GM12878 (cell line): Measurements from ENCODE around the gene SLC9A8. TPM values are rescaled to one million over a fixed set of nuclear protein-coding genes. Genes with fewer than 3 reads are reported as not detected.

Source experiments
- ATAC-seq: fragments of 200-7000 bp; cut with Tn5 transposase; 3 replicates; pipeline ENCODE4 v1.9.1; 2020; ENCODE audit warnings: mild to moderate bottlenecking, moderate library complexity
- BruUV-seq: library from RNA; stranded (reverse); fragments of 400-500 nt; replicated peaks from 2 replicates; lab custom pipeline; 2021; lab: Mats Ljungman, UMichigan
- CTCF ChIA-PET: fragments of 300-600 bp; sonication (Branson Sonifier 250); formaldehyde crosslinking; extraction: SDS; loops from one replicate; lab custom pipeline; 2021; ENCODE audit warnings: inconsistent platforms; lab: Yijun Ruan, JAX
- POLR2A ChIA-PET: fragments of 350-600 bp; formaldehyde crosslinking; extraction: SDS; loops from one replicate; lab custom pipeline; 2021; ENCODE audit warnings: inconsistent platforms; lab: Charles Lee
- RAD21 ChIA-PET: fragments of 300-600 bp; sonication (Branson Sonifier 250); formaldehyde crosslinking; loops from one replicate; lab custom pipeline; 2023; ENCODE audit warnings: antibody characterized with exemption; ENCODE audit not compliant: unreplicated experiment; lab: Charles Lee
- SMC1A ChIA-PET: fragments of 300-600 bp; sonication (Branson Sonifier 250); formaldehyde crosslinking; loops from one replicate; lab custom pipeline; 2023; ENCODE audit not compliant: unreplicated experiment, uncharacterized antibody; lab: Charles Lee
- DNase-seq: peaks from one replicate; pipeline ENCODE4 v3.0.0-alpha.2; 2011; ENCODE audit warnings: low read depth, low spot score
- FAIRE-seq: peaks from 3 replicates; lab custom pipeline; 2011; peaks lifted over from hg19 to GRCh38; lab: Jason Lieb, UNC
- H2AFZ ChIP-seq: 2 replicates; pipeline ENCODE4 v1.6.0; 2011; ENCODE audit warnings: low read depth, low read length, control low read depth; ENCODE audit not compliant: control insufficient read depth
- H3K27ac ChIP-seq: 2 replicates; pipeline ENCODE4 v1.5.1; 2011; ENCODE audit warnings: control low read depth; ENCODE audit not compliant: control insufficient read depth, insufficient read depth
- H3K27me3 ChIP-seq, 2 experiments: replicated peaks in 1 of 2; 2 replicates each; pipeline versions ENCODE4 v1.6.0 to v1.6.1; 2011; ENCODE audit warnings: low read length in 1 of 2; ENCODE audit not compliant: control insufficient read depth in 2 of 2, insufficient read depth in 2 of 2
- H3K36me3 ChIP-seq, 2 experiments: 2 replicates each; pipeline ENCODE4 v1.5.1; 2011; ENCODE audit warnings: low read length in 1 of 2; ENCODE audit not compliant: control insufficient read depth in 2 of 2, insufficient read depth in 2 of 2
- H3K4me1 ChIP-seq: 2 replicates; pipeline ENCODE4 v1.6.1; 2011; ENCODE audit warnings: mild to moderate bottlenecking, low read length, moderate library complexity, mixed read lengths; ENCODE audit not compliant: control insufficient read depth, insufficient read depth
- H3K4me2 ChIP-seq: 2 replicates; pipeline ENCODE4 v1.6.0; 2011; ENCODE audit warnings: control low read depth; ENCODE audit not compliant: control insufficient read depth, insufficient read depth
- H3K4me3 ChIP-seq: fragments of 200-600 bp; sonication (generic); 2 replicates; pipeline ENCODE4 v1.5.1; 2016
- H3K79me2 ChIP-seq: 2 replicates; pipeline ENCODE4 v1.6.0; 2011; ENCODE audit warnings: low read length; ENCODE audit not compliant: control insufficient read depth, insufficient read depth
- H3K9ac ChIP-seq: 2 replicates; pipeline ENCODE4 v1.8.0; 2011; ENCODE audit warnings: low read length, control low read depth, mixed read lengths; ENCODE audit not compliant: control insufficient read depth, insufficient read depth
- H3K9me3 ChIP-seq: replicated peaks from 3 replicates; pipeline ENCODE4 v1.5.1; 2011; ENCODE audit warnings: mild to moderate bottlenecking, low read length; ENCODE audit not compliant: control insufficient read depth, insufficient read depth
- H4K20me1 ChIP-seq: 2 replicates; pipeline ENCODE4 v1.6.0; 2011; ENCODE audit not compliant: control insufficient read depth, insufficient read depth
- BRCA1 ChIP-seq: IDR thresholded peaks from 2 replicates; pipeline ENCODE4 v1.6.1; 2011; ENCODE audit warnings: low read depth, low read length, improper control_type of control experiment
- CBX3 ChIP-seq: fragments of 200-600 bp; sonication (generic); IDR thresholded peaks from 2 replicates; pipeline ENCODE4 v1.6.1; 2016; ENCODE audit warnings: low read depth, borderline replicate concordance
- CHD2 ChIP-seq: IDR thresholded peaks from 2 replicates; pipeline ENCODE4 v1.6.1; 2011; ENCODE audit warnings: low read depth, low read length, improper control_type of control experiment, borderline replicate concordance
- HDAC6 ChIP-seq: fragments of 200-600 bp; sonication (generic); IDR thresholded peaks from one replicate; pipeline ENCODE4 v1.8.0; 2017; ENCODE audit warnings: antibody characterized with exemption; ENCODE audit not compliant: unreplicated experiment
- MLLT1 ChIP-seq: fragments of 450-650 bp; IDR thresholded peaks from 2 replicates; pipeline ENCODE4 v1.6.1; 2016; ENCODE audit warnings: mild to moderate bottlenecking
- PKNOX1 ChIP-seq: fragments of 450-650 bp; IDR thresholded peaks from 2 replicates; pipeline ENCODE4 v1.6.1; 2016; ENCODE audit warnings: mild to moderate bottlenecking
- POLR2AphosphoS2 ChIP-seq: IDR thresholded peaks from 2 replicates; pipeline ENCODE4 v1.6.1; 2011; ENCODE audit warnings: low read depth, mild to moderate bottlenecking, low read length, improper control_type of control experiment, moderate library complexity
- SMAD1 ChIP-seq: fragments of 450-650 bp; IDR thresholded peaks from 2 replicates; pipeline ENCODE4 v1.6.1; 2018; ENCODE audit warnings: mild to moderate bottlenecking, low read depth; ENCODE audit not compliant: partially characterized antibody
- ZNF384 ChIP-seq: IDR thresholded peaks from 2 replicates; pipeline ENCODE4 v1.6.1; 2012; ENCODE audit warnings: low read depth, mild to moderate bottlenecking, low read length, improper control_type of control experiment, borderline replicate concordance
- WGBS: methylation state at CpG from one replicate; pipeline ENCODE4 v1.1.6; 2016; ENCODE audit warnings: low lambda C conversion rate; ENCODE audit not compliant: insufficient replicate concordance, insufficient coverage; ENCODE audit errors: missing lambda C conversion rate; 5-methylcytosine and 5-hydroxymethylcytosine counted together
- in situ Hi-C: fragments of 300-500 bp; cut with MboI; formaldehyde crosslinking; loops from 9 replicates; pipeline ENCODE4 v1.14.3; 2018; ENCODE audit warnings: mixed read lengths
- intact Hi-C: fragments of 100-400 bp; cut with micrococcal nuclease; formaldehyde crosslinking; loops from one replicate; pipeline ENCODE4 v1.14.2; 2022; ENCODE audit not compliant: unreplicated experiment
- polyA plus RNA-seq, 11 experiments: library from polyadenylated mRNA; depleted of rRNA in 4 of 11; unstranded in 6 of 11; stranded (reverse) in 5 of 11; fragments of >200 nt; fragmentation: Nextera tagmentation in 4 of 11; fragmentation: Illumina TruSeq in 1 of 11; extraction: Ambion mirVana in 4 of 11; extraction: Trizol in 1 of 11; gene quantifications; 1 replicate in 1 of 11; 2 replicates in 10 of 11; pipeline versions ENCODE4 v1.2.1 to v1.2.3, GENCODE V29; 2011 to 2016; ENCODE audit warnings: inconsistent platforms in 2 of 11, missing spikeins in 2 of 11, low read depth in 1 of 11
- total RNA-seq, 4 experiments: library from RNA; depleted of rRNA in 3 of 4; stranded (reverse); fragments of >200 nt in 3 of 4; fragmentation: Illumina TruSeq in 1 of 4; extraction: Trizol in 1 of 4; gene quantifications; 2 replicates each; pipeline versions ENCODE4 v1.2.1 to v1.2.3, GENCODE V29; 2013 to 2021
- TF ChIP-seq, protein P1 (sequence below): fragments of 450-650 bp; IDR thresholded peaks from 2 replicates; pipeline ENCODE4 v1.6.1; 2017; ENCODE audit warnings: antibody characterized with exemption, mild to moderate bottlenecking, moderate library complexity

Gene SLC9A8
- total and polyA plus RNA-seq, 10 of the 15 experiments (the other 5 are each of a cell fraction or from before 2014, with no cell fraction given), result 0.40 to 15.5 (median 6.5) TPM

DNA sequence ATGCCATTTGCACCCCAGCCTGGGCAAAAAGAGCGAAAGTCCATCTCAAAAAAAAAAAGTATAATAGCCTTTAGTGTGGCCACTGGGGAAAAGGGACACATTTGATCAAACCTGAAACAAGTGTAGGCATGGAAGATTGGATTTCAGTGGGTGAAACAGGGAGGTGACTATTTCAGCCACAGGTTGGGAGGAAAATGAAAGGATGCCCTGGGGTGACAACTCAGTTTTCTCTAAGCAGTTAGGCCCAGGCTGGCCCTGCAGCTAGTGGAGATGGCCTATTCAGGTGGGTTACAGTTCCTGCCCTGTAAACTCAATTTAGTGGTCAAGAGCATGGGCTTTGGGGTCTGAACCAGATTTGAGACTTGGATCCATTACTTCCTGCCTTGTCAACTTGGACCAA lies 66.3 kb downstream of the SLC9A8 start:
- ChIA-PET CTCF (interaction anchor here (4.7 kb wide), 1 partner anchor 10 kb away, joined by 15 read pairs; no protein-coding TSS in a partner anchor), RAD21 (no interaction called here)
- in situ Hi-C loops, result no loop called here

More for the DNA sequence above, 66.3 kb downstream of the SLC9A8 start:
- no peak overlapping the region for H3K9ac ChIP-seq
- H3K4me2 ChIP-seq, result no peak overlapping the region
- no peak overlapping the region for H2AFZ ChIP-seq
- intact Hi-C loops, result no loop called here
- no TSS peak for BruUV-seq
- SMC1A ChIA-PET, result interaction anchor here (1.0 kb wide), 1 partner anchor 14 kb away, joined by 3 read pairs; no protein-coding TSS in a partner anchor
- ATAC-seq (no peak), FAIRE-seq (no peak), DNase-seq (no peak)
- WGBS, result 90% methylated on average over 1 of the region's 1 CpG
- POLR2A ChIA-PET, result no interaction called here
- H3K27me3 ChIP-seq, result no peaks in the 10 kb centered on the region
- no peak for TF ChIP-seq CBX3
- no peak for TF ChIP-seq HDAC6
- TF ChIP-seq POLR2AphosphoS2, result no peak
- no peak for TF ChIP-seq BRCA1
- TF ChIP-seq, protein P1, sequence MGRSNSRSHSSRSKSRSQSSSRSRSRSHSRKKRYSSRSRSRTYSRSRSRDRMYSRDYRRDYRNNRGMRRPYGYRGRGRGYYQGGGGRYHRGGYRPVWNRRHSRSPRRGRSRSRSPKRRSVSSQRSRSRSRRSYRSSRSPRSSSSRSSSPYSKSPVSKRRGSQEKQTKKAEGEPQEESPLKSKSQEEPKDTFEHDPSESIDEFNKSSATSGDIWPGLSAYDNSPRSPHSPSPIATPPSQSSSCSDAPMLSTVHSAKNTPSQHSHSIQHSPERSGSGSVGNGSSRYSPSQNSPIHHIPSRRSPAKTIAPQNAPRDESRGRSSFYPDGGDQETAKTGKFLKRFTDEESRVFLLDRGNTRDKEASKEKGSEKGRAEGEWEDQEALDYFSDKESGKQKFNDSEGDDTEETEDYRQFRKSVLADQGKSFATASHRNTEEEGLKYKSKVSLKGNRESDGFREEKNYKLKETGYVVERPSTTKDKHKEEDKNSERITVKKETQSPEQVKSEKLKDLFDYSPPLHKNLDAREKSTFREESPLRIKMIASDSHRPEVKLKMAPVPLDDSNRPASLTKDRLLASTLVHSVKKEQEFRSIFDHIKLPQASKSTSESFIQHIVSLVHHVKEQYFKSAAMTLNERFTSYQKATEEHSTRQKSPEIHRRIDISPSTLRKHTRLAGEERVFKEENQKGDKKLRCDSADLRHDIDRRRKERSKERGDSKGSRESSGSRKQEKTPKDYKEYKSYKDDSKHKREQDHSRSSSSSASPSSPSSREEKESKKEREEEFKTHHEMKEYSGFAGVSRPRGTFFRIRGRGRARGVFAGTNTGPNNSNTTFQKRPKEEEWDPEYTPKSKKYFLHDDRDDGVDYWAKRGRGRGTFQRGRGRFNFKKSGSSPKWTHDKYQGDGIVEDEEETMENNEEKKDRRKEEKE, result no peak
- no peak for TF ChIP-seq SMAD1
- no peak for TF ChIP-seq MLLT1
- TF ChIP-seq ZNF384, result no peak
- no peak for TF ChIP-seq PKNOX1
- no peak for TF ChIP-seq CHD2
- H3K4me1 ChIP-seq, result no peaks in the 10 kb centered on the region
- peaks cover 3 to 13% of the 10 kb centered on the region in 2 experiments; a peak in 3 of 4 replicates for H3K36me3 ChIP-seq
- H3K27ac ChIP-seq, result no peak overlapping the region
- no peaks in the 10 kb centered on the region for H3K79me2 ChIP-seq
- H4K20me1 ChIP-seq, result no peaks in the 10 kb centered on the region
- no peak overlapping the region for H3K4me3 ChIP-seq
- H3K9me3 ChIP-seq, result no peaks in the 10 kb centered on the region
